A673 (cell line): ENCODE results near the gene SPIN4. TPM values are rescaled to one million over a fixed set of nuclear protein-coding genes. Genes with fewer than 3 reads are reported as not detected.

Source experiments
- BruUV-seq: library from RNA; stranded (reverse); fragments of 400-500 nt; replicated peaks from 2 replicates; lab custom pipeline; 2021; lab: Mats Ljungman, UMichigan
- CTCF ChIA-PET: fragments of 300-600 bp; sonication (Branson Sonifier 250); formaldehyde crosslinking; loops from one replicate; lab custom pipeline; 2022; ENCODE audit warnings: antibody characterized with exemption; lab: Charles Lee
- POLR2A ChIA-PET: fragments of 300-600 bp; sonication (Branson Sonifier 250); formaldehyde crosslinking; loops from one replicate; lab custom pipeline; 2022; ENCODE audit warnings: antibody characterized with exemption; ENCODE audit not compliant: low non-redundant PET; lab: Charles Lee
- DNase-seq: peaks from one replicate; pipeline ENCODE4 v3.0.0-alpha.2; 2015; ENCODE audit warnings: low spot score
- H3K27ac ChIP-seq: fragments of 200-600 bp; sonication (generic); 2 replicates; pipeline ENCODE4 v1.5.1; 2016; ENCODE audit warnings: mixed run types, low read depth, mild to moderate bottlenecking, mixed read lengths, antibody characterized with exemption, low read length; ENCODE audit not compliant: poor library complexity, severe bottlenecking
- H3K27me3 ChIP-seq: fragments of 200-600 bp; sonication (generic); replicated peaks from 2 replicates; pipeline ENCODE4 v1.6.1; 2017; ENCODE audit warnings: mixed run types, low read depth, mild to moderate bottlenecking, mixed read lengths, antibody characterized with exemption, low read length; ENCODE audit not compliant: insufficient read depth, poor library complexity
- H3K36me3 ChIP-seq: fragments of 200-600 bp; sonication (generic); 2 replicates; pipeline ENCODE4 v1.6.1; 2016; ENCODE audit warnings: mixed run types, mild to moderate bottlenecking, mixed read lengths, antibody characterized with exemption, low read length; ENCODE audit not compliant: insufficient read depth, poor library complexity, severe bottlenecking
- H3K4me1 ChIP-seq: fragments of 200-600 bp; sonication (generic); 2 replicates; pipeline ENCODE4 v1.6.1; 2017; ENCODE audit warnings: mixed run types, mild to moderate bottlenecking, mixed read lengths, antibody characterized with exemption, low read length; ENCODE audit not compliant: insufficient read depth, poor library complexity, severe bottlenecking
- H3K4me3 ChIP-seq: fragments of 200-600 bp; sonication (generic); 2 replicates; pipeline ENCODE4 v1.5.1; 2016; ENCODE audit warnings: low read depth, mixed run types, mild to moderate bottlenecking, mixed read lengths, low read length; ENCODE audit not compliant: poor library complexity, severe bottlenecking
- H3K9me3 ChIP-seq: fragments of 200-600 bp; sonication (generic); 2 replicates; pipeline ENCODE4 v1.6.1; 2016; ENCODE audit warnings: mixed run types, low read depth, mild to moderate bottlenecking, mixed read lengths, antibody characterized with exemption, low read length; ENCODE audit not compliant: poor library complexity, severe bottlenecking
- CTCF ChIP-seq: fragments of 300-800, 200-600 bp; sonication (generic); conservative IDR thresholded peaks from 2 replicates; pipeline ENCODE4 v1.5.1; 2017; ENCODE audit warnings: low read depth, mild to moderate bottlenecking, antibody characterized with exemption, low read length, moderate library complexity, mixed read lengths
- EZH2 ChIP-seq: fragments of 200-600 bp; sonication (generic); IDR thresholded peaks from 2 replicates; pipeline ENCODE4 v1.6.1; 2017; ENCODE audit warnings: borderline replicate concordance, low read depth, mild to moderate bottlenecking, mixed read lengths, antibody characterized with exemption, low read length; ENCODE audit not compliant: poor library complexity, severe bottlenecking
- intact Hi-C: fragments of 100-400 bp; cut with micrococcal nuclease; formaldehyde crosslinking; loops from one replicate; pipeline ENCODE4 v1.10.0; 2022; ENCODE audit not compliant: unreplicated experiment
- total RNA-seq: library from RNA; stranded (reverse); gene quantifications from 2 replicates; pipeline ENCODE4 v1.2.3, GENCODE V29; 2021

The SPIN4 gene
- total RNA-seq, 1 experiment from 2014 or later, result 4.3 TPM

- Histone ChIP-seq H3K4me3 (no peak overlapping the region), H3K4me1 (no peaks in the 10 kb centered on the region), H3K9me3 (peaks cover 9% of the 10 kb centered on the region), H3K27ac (no peak overlapping the region), H3K36me3 (no peaks in the 10 kb centered on the region), H3K27me3 (no peaks in the 10 kb centered on the region)
- intact Hi-C loops, result no loop called here
- DNase-seq, result no peak
- ChIA-PET POLR2A (no interaction called here), CTCF (no interaction called here)
- TF ChIP-seq EZH2 (no peak), CTCF (no peak)
- BruUV-seq, result no TSS peak
These were observed 51.5 kb downstream of the SPIN4 start for GRCh38 chrX:63299596-63299995.
